Caco-2 (cell line): ENCODE results near the gene TMEM115. TPM values are rescaled to one million over a fixed set of nuclear protein-coding genes. Genes with fewer than 3 reads are reported as not detected.

Experiments
- BruUV-seq: library from RNA; stranded (reverse); fragments of 400-500 nt; replicated peaks from 2 replicates; lab custom pipeline; 2021; lab: Mats Ljungman, UMichigan
- CTCF ChIA-PET: fragments of 300-600 bp; sonication (Branson Sonifier 250); formaldehyde crosslinking; loops from one replicate; lab custom pipeline; 2022; ENCODE audit warnings: antibody characterized with exemption; lab: Charles Lee
- POLR2A ChIA-PET: fragments of 300-600 bp; sonication (Branson Sonifier 250); formaldehyde crosslinking; loops from one replicate; lab custom pipeline; 2022; ENCODE audit warnings: antibody characterized with exemption; lab: Charles Lee
- DNase-seq, 2 experiments: peaks; one replicate each; pipeline versions ENCODE4 v3.0.0 to v3.0.0-alpha.2; 2020 to 2022
- H3K27me3 ChIP-seq: replicated peaks from 2 replicates; pipeline ENCODE4 v1.6.0; 2011; ENCODE audit warnings: low read length; ENCODE audit not compliant: control insufficient read depth, insufficient read depth
- H3K36me3 ChIP-seq: 2 replicates; pipeline ENCODE4 v1.5.1; 2011; ENCODE audit warnings: low read length; ENCODE audit not compliant: control insufficient read depth, insufficient read depth
- H3K4me1 ChIP-seq: fragments of 250-450 bp; sonication (Bioruptor Pico); 2 replicates; pipeline ENCODE4 v1.5.1; 2020; ENCODE audit warnings: mild to moderate bottlenecking
- H3K4me3 ChIP-seq: 2 replicates; pipeline ENCODE4 v1.5.1; 2011; ENCODE audit warnings: low read depth, mild to moderate bottlenecking, control low read depth, low read length
- H3K9me3 ChIP-seq: fragments of 250-450 bp; sonication (Bioruptor Pico); 2 replicates; pipeline ENCODE4 v1.5.1; 2020; ENCODE audit warnings: mild to moderate bottlenecking, moderate library complexity
- H3K27ac Mint-ChIP-seq: one replicate; pipeline ENCODE4 v1.8.0; 2022; ENCODE audit warnings: mixed read lengths; ENCODE audit not compliant: unreplicated experiment
- H3K27me3 Mint-ChIP-seq: one replicate; pipeline ENCODE4 v1.8.0; 2022; ENCODE audit warnings: mixed read lengths; ENCODE audit not compliant: insufficient read depth, unreplicated experiment
- H3K36me3 Mint-ChIP-seq: one replicate; pipeline ENCODE4 v1.8.0; 2022; ENCODE audit warnings: mild to moderate bottlenecking, mixed read lengths; ENCODE audit not compliant: insufficient read depth, unreplicated experiment
- H3K4me1 Mint-ChIP-seq: one replicate; pipeline ENCODE4 v1.8.0; 2022; ENCODE audit warnings: low read depth, mixed read lengths; ENCODE audit not compliant: unreplicated experiment
- H3K4me3 Mint-ChIP-seq: one replicate; pipeline ENCODE4 v1.8.0; 2022; ENCODE audit warnings: mild to moderate bottlenecking, moderate library complexity, mixed read lengths; ENCODE audit not compliant: unreplicated experiment
- H3K9me3 Mint-ChIP-seq: one replicate; pipeline ENCODE4 v1.8.0; 2022; ENCODE audit warnings: mixed read lengths; ENCODE audit not compliant: unreplicated experiment
- CTCF ChIP-seq, 2 experiments: fragments of 200-600 bp in 1 of 2; IDR thresholded peaks; 1 replicate in 1 of 2; 2 replicates in 1 of 2; pipeline versions ENCODE4 v1.5.1 to v1.8.0; 2011 to 2022; ENCODE audit warnings: antibody characterized with exemption in 1 of 2, control low read depth in 1 of 2, inconsistent platforms in 1 of 2, low read depth in 1 of 2, low read length in 1 of 2, mild to moderate bottlenecking in 1 of 2, moderate library complexity in 1 of 2; ENCODE audit not compliant: insufficient read depth in 1 of 2, severe bottlenecking in 1 of 2, unreplicated experiment in 1 of 2
- intact Hi-C: fragments of 100-400 bp; cut with micrococcal nuclease; formaldehyde crosslinking; loops from one replicate; pipeline ENCODE4 v1.10.0; 2022; ENCODE audit not compliant: unreplicated experiment
- total RNA-seq: library from RNA; stranded (reverse); gene quantifications from 2 replicates; pipeline ENCODE4 v1.2.3, GENCODE V29; 2022

The TMEM115 gene
- total RNA-seq, 1 experiment from 2014 or later: 23.9 TPM

DNA sequence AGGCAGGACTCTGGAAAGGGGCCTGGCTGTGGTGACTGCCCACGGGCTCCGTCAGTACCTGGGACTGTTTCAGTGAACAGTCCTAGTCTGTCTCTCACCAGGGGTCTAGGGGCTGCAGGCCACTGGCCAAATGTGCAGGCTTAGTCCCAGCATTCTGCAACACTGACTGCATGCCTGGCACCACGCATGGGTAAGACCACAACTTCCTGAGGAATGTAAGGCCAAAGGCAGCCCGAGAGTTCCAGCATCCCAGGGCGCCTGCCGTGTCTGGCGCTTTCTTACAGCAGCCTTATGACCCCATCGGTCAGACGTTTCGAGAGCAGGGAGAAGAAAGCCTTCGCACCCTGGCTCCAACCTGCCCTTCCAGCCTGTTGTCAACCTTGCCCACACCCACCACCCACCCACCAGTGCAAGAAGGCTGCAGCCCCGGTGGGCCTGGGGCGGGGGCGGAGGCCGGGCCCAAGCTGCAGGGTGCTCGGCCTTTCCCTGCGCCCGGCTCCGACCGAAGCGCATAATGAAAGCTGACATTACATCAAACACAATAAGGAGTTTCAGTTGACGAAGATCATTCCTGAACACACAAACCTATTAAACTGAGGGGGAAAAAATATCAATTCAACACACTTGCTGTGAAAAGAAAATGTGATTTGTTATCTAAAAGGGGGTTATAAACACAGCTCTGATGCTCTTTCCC, 29.5 kb upstream of the TMEM115 start:
- intact Hi-C loops: no loop called here
- Histone ChIP-seq H3K4me1 (no peaks in the 10 kb centered on the region), H3K36me3 (no peaks in the 10 kb centered on the region), H3K4me3 (no peak overlapping the region), H3K27me3 (no peaks in the 10 kb centered on the region), H3K9me3 (no peaks in the 10 kb centered on the region)
- CTCF ChIA-PET: interaction anchor here (0.6 kb wide), 1 partner anchor 115 kb away, joined by 8 read pairs; no protein-coding TSS in a partner anchor
- Mint-ChIP-seq H3K9me3 (no peaks in the 10 kb centered on the region), H3K36me3 (no peaks in the 10 kb centered on the region), H3K27me3 (peaks cover 2% of the 10 kb centered on the region), H3K4me1 (no peaks in the 10 kb centered on the region), H3K27ac (no peak overlapping the region), H3K4me3 (no peak overlapping the region)
- no peak for DNase-seq
- no peak for TF ChIP-seq CTCF (IDR thresholded peaks at IDR 0.05; ENCODE audit: insufficient read depth in 1 of 2, low read depth in 1 of 2, low read length in 1 of 2, severe bottlenecking in 1 of 2, unreplicated experiment in 1 of 2)
- no TSS peak for BruUV-seq
- POLR2A ChIA-PET: interaction anchor here (0.6 kb wide), 1 partner anchor 1607 kb away, joined by 5 read pairs; the partner anchor contains the start of gene RPL29

- Mint-ChIP-seq H3K36me3 (no peaks in the 10 kb centered on the region), H3K27me3 (peaks cover 2% of the 10 kb centered on the region), H3K4me1 (no peaks in the 10 kb centered on the region), H3K4me3 (no peak overlapping the region), H3K27ac (no peak overlapping the region), H3K9me3 (no peaks in the 10 kb centered on the region)
- no peak overlapping the region for H3K4me3 ChIP-seq
- TF ChIP-seq CTCF (IDR thresholded peaks at IDR 0.05; ENCODE audit: insufficient read depth in 1 of 2, low read depth in 1 of 2, low read length in 1 of 2, severe bottlenecking in 1 of 2, unreplicated experiment in 1 of 2): peak; percentile 34 to 55
- intact Hi-C loops: no loop called here
- ChIA-PET POLR2A (no interaction called here), CTCF (interaction anchor here (1.8 kb wide), 1 partner anchor 18 kb away, joined by 4 read pairs; no protein-coding TSS in a partner anchor)
- BruUV-seq: no TSS peak
- H3K36me3 ChIP-seq: no peaks in the 10 kb centered on the region
- DNase-seq: peak in 1 of 2 experiments; percentile 45
- no peaks in the 10 kb centered on the region for H3K4me1 ChIP-seq
- H3K27me3 ChIP-seq: no peaks in the 10 kb centered on the region
- no peaks in the 10 kb centered on the region for H3K9me3 ChIP-seq
Observed at GRCh38 chr3:50388016-50388719, 28.8 kb upstream of the TMEM115 start.

GRCh38 chr3:50385754-50386153, 26.4 kb upstream of the TMEM115 start:
- H3K9me3 ChIP-seq: no peaks in the 10 kb centered on the region
- no peaks in the 10 kb centered on the region for H3K9me3 Mint-ChIP-seq
- H3K4me1 ChIP-seq: no peaks in the 10 kb centered on the region
- ChIA-PET CTCF (no interaction called here), POLR2A (no interaction called here)
- no peak overlapping the region for H3K27ac Mint-ChIP-seq
- DNase-seq: no peak
- H3K27me3 ChIP-seq: no peaks in the 10 kb centered on the region
- H3K27me3 Mint-ChIP-seq: peaks cover 6% of the 10 kb centered on the region
- H3K36me3 ChIP-seq: no peaks in the 10 kb centered on the region
- BruUV-seq: no TSS peak
- H3K4me1 Mint-ChIP-seq: no peaks in the 10 kb centered on the region
- no peak overlapping the region for H3K4me3 ChIP-seq
- intact Hi-C loops: no loop called here
- no peak overlapping the region for H3K4me3 Mint-ChIP-seq
- TF ChIP-seq CTCF (IDR thresholded peaks at IDR 0.05; ENCODE audit: insufficient read depth in 1 of 2, low read depth in 1 of 2, low read length in 1 of 2, severe bottlenecking in 1 of 2, unreplicated experiment in 1 of 2): no peak
- H3K36me3 Mint-ChIP-seq: no peaks in the 10 kb centered on the region
